Sigmoid colon (tissue), 7 donors: Measurements from ENCODE around the gene SLC47A1. TPM values are rescaled to one million over a fixed set of nuclear protein-coding genes. Genes with fewer than 3 reads are reported as not detected.
A peak's percentile ranks its signal among the peaks of the same experiment; 100 is the strongest.
"Not testable (repeated sequence)": the region's sequence is repeated elsewhere in the genome, so short reads cannot be mapped to it uniquely, and the experiment has no call there.

Source experiments
- DNase-seq: peaks from one replicate; pipeline ENCODE4 v3.0.0-alpha.2; 2019
- H3K27ac ChIP-seq, 4 donors: fragments of 200-600 bp; sonication (generic); one replicate each; pipeline ENCODE4 v1.5.1; 2016 to 2019; ENCODE audit warnings: mild to moderate bottlenecking in 1 of 4
- H3K27me3 ChIP-seq, 3 donors: fragments of 200-600 bp; sonication (generic); one replicate each; pipeline ENCODE4 v1.5.1; 2019; ENCODE audit warnings: mild to moderate bottlenecking in 1 of 3
- H3K36me3 ChIP-seq, 4 donors: fragments of 200-600 bp; sonication (generic); one replicate each; pipeline ENCODE4 v1.5.1; 2016 to 2019
- H3K4me1 ChIP-seq, 4 donors: fragments of 200-600 bp; sonication (generic); one replicate each; pipeline ENCODE4 v1.5.1; 2017 to 2019
- H3K4me3 ChIP-seq, 4 donors: fragments of 200-600 bp; sonication (generic); one replicate each; pipeline ENCODE4 v1.5.1; 2017 to 2019; ENCODE audit warnings: mild to moderate bottlenecking in 2 of 4, moderate library complexity in 1 of 4
- H3K9me3 ChIP-seq, 4 donors: fragments of 200-600 bp in 3 of 4; sonication (generic) in 3 of 4; one replicate each; pipeline versions ENCODE4 v1.5.1 to v1.6.1; 2013 to 2019
- EP300 ChIP-seq, 4 donors: sonication (generic); formaldehyde crosslinking; IDR thresholded peaks; one replicate each; pipeline ENCODE4 v1.6.1; 2017; ENCODE audit warnings: antibody characterized with exemption in 4 of 4
- POLR2A ChIP-seq, 2 donors: fragments of 450-650 bp; IDR thresholded peaks; one replicate each; pipeline ENCODE4 v1.6.1; 2016; ENCODE audit warnings: antibody characterized with exemption in 2 of 2, mild to moderate bottlenecking in 2 of 2, moderate library complexity in 2 of 2
- POLR2AphosphoS5 ChIP-seq, 4 donors: sonication (generic); formaldehyde crosslinking; IDR thresholded peaks; one replicate each; pipeline ENCODE4 v1.6.1; 2017; ENCODE audit warnings: antibody characterized with exemption in 4 of 4
- WGBS, 2 donors: extraction: QIAGEN DNeasy Blood & Tissue Kit; methylation state at CpG; one replicate each; pipeline ENCODE4 v1.1.7; 2013; 5-methylcytosine and 5-hydroxymethylcytosine counted together
- intact Hi-C: fragments of 100-400 bp; cut with DNase I; formaldehyde crosslinking; loops from one replicate; pipeline ENCODE4 v1.15.1; 2023
- polyA plus RNA-seq, 3 donors: library from polyadenylated mRNA; stranded (reverse); fragments of 200-250 nt; gene quantifications; one replicate each; pipeline ENCODE4 v1.2.3, GENCODE V29; 2013
- total RNA-seq, 4 donors: library from RNA; depleted of rRNA; stranded (reverse); fragments of >200 nt; gene quantifications; one replicate each; pipeline ENCODE4 v1.1.0, GENCODE V29; 2016
- TF ChIP-seq, protein P1 (sequence below), 4 experiments: fragments of 450-650 bp in 3 of 4; fragments of 200-600 bp in 1 of 4; IDR thresholded peaks; one replicate each; pipeline ENCODE4 v1.5.1; 2016 to 2019; ENCODE audit warnings: antibody characterized with exemption in 4 of 4, mild to moderate bottlenecking in 3 of 4, moderate library complexity in 2 of 4
- donor health status: healthy with polysubstance abuse.
- donor health status: Bipolar disorder and iron deficiency.
- donor health status: healthy.

Gene SLC47A1
- total and polyA plus RNA-seq, 7 donors = 0.82 to 8.2 (median 1.2) TPM

DNA sequence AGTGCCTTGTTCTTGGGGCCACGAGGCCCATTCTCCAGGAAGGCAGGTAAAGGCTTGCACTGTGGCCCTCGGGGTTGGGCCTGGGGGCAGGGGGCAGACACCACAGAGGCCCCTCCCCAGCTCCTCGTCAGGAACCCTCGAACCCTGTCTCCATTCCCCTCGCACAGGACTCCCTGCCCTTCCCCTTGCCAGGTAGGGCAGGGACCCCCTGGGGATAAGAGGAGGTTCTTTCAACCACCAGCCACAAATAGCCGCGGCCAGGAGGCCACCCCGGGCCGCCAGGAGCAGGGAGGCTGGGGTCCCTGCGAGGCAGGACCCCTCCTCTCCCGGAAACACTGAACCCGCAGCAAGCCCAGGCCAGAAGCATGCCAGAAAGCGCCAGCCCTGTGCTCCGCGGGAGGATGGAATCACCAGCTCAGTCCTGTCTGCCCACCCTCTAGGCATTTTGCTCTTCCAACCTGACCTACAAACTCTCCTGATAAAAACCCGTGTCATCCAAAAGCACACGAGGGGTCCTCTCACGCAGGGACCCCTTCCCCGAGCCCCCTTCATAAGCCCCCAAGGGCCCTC, 45.6 kb downstream of the SLC47A1 start:
- Histone ChIP-seq H3K4me1 (peaks cover 0 to 17% (median 9%) of the 10 kb centered on the region in 4 donors), H3K27me3 (no peaks in the 10 kb centered on the region), H3K36me3 (no peaks in the 10 kb centered on the region), H3K4me3 (peak overlapping the region; percentile 11 to 60 (median 50)), H3K27ac (peak overlapping the region in 3 of 4 donors; percentile 32 to 61 (median 59)), H3K9me3 (no peaks in the 10 kb centered on the region)
- intact Hi-C loops = loop anchor here (5.0 kb wide), 2 partner anchors 47 to 68 kb away; partner anchors contain the start of genes ALDH3A2 and SLC47A1
- WGBS, 2 donors = 42 to 54% methylated on average over 19 of the region's 19 CpGs
- TF ChIP-seq EP300 (IDR thresholded peaks at IDR 0.05) = no peak
- TF ChIP-seq, protein P1, sequence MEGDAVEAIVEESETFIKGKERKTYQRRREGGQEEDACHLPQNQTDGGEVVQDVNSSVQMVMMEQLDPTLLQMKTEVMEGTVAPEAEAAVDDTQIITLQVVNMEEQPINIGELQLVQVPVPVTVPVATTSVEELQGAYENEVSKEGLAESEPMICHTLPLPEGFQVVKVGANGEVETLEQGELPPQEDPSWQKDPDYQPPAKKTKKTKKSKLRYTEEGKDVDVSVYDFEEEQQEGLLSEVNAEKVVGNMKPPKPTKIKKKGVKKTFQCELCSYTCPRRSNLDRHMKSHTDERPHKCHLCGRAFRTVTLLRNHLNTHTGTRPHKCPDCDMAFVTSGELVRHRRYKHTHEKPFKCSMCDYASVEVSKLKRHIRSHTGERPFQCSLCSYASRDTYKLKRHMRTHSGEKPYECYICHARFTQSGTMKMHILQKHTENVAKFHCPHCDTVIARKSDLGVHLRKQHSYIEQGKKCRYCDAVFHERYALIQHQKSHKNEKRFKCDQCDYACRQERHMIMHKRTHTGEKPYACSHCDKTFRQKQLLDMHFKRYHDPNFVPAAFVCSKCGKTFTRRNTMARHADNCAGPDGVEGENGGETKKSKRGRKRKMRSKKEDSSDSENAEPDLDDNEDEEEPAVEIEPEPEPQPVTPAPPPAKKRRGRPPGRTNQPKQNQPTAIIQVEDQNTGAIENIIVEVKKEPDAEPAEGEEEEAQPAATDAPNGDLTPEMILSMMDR (IDR thresholded peaks at IDR 0.05) = no peak
- TF ChIP-seq POLR2A (IDR thresholded peaks at IDR 0.05) = no peak
- TF ChIP-seq POLR2AphosphoS5 (IDR thresholded peaks at IDR 0.05) = no peak
- DNase-seq = no peak

DNA sequence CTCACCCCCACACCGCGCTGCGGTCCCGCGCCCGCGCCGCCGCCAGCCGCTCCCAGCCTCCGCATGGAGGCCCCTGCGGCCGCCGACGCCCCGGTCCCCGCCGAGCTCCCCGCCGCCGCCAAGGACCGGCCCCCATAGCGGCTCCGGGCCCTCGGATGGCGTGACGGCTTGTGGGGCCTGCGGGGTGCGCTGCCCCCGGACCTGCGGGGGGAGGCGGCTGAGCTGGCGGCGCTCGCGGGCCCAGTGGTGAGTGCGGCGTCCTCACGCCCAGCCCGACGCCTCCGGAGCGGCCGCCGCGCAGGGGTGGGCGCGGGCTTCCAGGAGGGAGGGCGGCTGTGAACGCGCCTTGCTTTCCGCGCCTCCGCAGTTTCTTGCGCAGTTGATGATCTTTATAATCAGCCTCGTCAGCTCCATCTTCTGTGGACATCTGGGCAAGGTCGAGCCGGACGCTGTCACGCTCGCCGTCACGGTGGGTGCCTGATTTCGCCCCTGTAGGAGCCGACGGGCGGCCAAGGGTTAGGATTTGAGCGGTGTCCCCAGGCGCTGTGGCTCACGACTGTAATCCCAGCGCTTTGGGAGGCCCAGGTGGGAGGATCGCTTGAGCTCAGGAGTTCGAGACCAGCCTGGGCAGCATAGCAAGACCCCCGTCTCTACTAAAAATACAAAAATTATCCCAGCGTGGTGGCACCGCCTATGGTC, 46.4 kb downstream of the SLC47A1 start:
- WGBS, 2 donors = 11 to 12% methylated on average over 76 of the region's 76 CpGs
- no peak for DNase-seq
- Histone ChIP-seq H3K27me3 (no peaks in the 10 kb centered on the region), H3K27ac (peak overlapping the region in 3 of 4 donors; percentile 32 to 61 (median 59)), H3K9me3 (no peaks in the 10 kb centered on the region), H3K36me3 (no peaks in the 10 kb centered on the region), H3K4me1 (peaks cover 0 to 17% (median 9%) of the 10 kb centered on the region in 4 donors), H3K4me3 (peak overlapping the region; percentile 11 to 60 (median 50))
- intact Hi-C loops = loop anchor here (5.0 kb wide), 2 partner anchors 48 to 67 kb away; partner anchors contain the start of genes ALDH3A2 and SLC47A1
- no peak for TF ChIP-seq EP300 (IDR thresholded peaks at IDR 0.05)
- TF ChIP-seq POLR2AphosphoS5 (IDR thresholded peaks at IDR 0.05) = peak in 1 of 4 donors; percentile 13

DNA sequence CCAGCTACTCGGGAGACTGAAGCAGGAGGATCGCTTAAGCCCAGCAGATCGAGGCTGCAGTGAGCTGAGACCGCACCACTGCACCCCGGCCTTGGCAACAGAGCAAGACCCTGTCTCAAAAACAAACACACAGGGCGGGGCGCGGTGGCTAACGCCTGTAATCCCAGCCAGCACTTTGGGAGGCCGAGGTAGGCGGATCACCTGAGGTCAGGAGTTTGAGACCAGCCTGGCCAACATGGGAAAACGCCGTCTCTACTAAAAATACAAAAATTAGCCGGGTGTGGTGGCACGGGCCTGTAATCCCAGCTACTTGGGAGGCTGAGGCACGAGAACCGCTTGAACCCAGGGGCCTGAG, 46.9 kb downstream of the SLC47A1 start:
- peaks cover 0 to 17% (median 9%) of the 10 kb centered on the region in 4 donors for H3K4me1 ChIP-seq
- H3K9me3 ChIP-seq, H3K27ac ChIP-seq, H3K27me3 ChIP-seq, DNase-seq, intact Hi-C loops, H3K36me3 ChIP-seq: not testable (repeated sequence)
- H3K4me3 ChIP-seq = peak overlapping the region in 3 of 4 donors; percentile 42 to 60 (median 58)
- WGBS, 2 donors = 76 to 93% methylated on average over 17 of the region's 17 CpGs

DNA sequence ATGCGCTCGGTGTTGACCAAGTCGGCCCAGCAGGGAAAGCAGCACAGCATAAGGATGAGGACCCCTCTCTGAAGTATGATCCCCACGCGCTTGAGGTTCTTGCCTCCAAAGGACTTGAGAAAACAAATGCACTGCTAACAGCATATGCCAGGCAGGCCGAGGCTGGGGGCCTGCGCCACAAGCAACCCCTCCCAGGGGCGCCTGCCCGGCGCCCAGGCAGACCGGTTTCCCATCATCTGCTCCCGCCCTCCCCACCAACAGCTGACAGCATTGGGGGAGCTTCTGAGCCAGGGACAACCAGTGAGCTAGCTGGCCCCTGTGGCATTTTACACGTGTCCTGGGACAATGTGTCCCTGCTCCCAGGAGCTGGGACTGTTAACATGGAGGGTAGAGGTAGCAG, 48.5 kb downstream of the SLC47A1 start:
- H3K4me1 ChIP-seq = peaks cover 0 to 17% (median 9%) of the 10 kb centered on the region in 4 donors
- WGBS, 2 donors = 95% methylated on average over 13 of the region's 13 CpGs
- H3K27ac ChIP-seq, H3K9me3 ChIP-seq, DNase-seq, H3K27me3 ChIP-seq, H3K4me3 ChIP-seq, intact Hi-C loops, H3K36me3 ChIP-seq: not testable (repeated sequence)

DNA sequence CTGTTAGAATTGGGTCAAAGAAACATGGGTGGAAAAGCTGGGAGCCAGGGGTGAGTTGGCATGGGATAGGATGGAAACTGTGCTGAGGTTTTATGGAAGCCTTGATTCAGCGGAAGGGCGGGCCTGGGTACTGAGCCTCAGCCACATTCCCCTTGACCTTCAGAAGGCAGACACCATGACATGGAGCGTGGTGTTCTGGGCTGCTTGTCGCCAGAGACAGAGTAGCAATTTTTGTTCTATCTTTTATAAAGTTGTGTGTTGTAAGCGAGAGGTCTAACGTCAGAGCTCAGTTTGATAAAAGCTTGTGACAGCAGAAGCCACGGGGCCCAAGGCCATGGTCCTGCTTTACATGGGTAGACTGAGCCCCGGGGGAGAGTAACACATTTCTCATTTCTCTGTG, 50.2 kb downstream of the SLC47A1 start:
- Histone ChIP-seq H3K4me3 (no peak overlapping the region), H3K4me1 (peaks cover 0 to 14% (median 9%) of the 10 kb centered on the region in 4 donors), H3K9me3 (no peaks in the 10 kb centered on the region), H3K27me3 (no peaks in the 10 kb centered on the region), H3K27ac (no peak overlapping the region), H3K36me3 (no peaks in the 10 kb centered on the region)
- TF ChIP-seq POLR2A (IDR thresholded peaks at IDR 0.05) (no peak), POLR2AphosphoS5 (IDR thresholded peaks at IDR 0.05) (no peak)
- DNase-seq = no peak
- intact Hi-C loops = no loop called here
- WGBS, 2 donors = 90 to 94% methylated on average over 8 of the region's 8 CpGs

DNA sequence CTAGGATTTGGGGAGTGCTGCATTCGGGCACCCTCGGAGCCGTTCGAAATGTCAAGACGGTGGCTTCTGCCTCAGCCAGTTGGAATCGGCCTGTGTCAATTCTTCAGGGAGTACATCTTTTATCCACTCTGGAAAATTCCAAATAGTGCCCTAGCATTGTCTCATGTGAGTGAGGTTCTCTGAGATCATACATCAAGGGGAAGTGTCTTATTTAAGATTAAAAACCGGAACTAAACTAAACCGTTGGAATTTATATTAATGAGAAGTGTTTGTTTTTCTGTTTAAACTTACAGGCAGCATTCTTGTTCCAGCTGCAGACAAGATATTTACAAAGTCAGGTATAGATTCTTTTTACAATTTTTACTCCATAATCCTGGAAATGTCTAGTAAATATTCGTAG, 56.8 kb downstream of the SLC47A1 start:
- Histone ChIP-seq H3K27me3 (no peaks in the 10 kb centered on the region), H3K4me3 (no peak overlapping the region), H3K4me1 (no peaks in the 10 kb centered on the region), H3K9me3 (no peaks in the 10 kb centered on the region), H3K27ac (no peak overlapping the region), H3K36me3 (no peaks in the 10 kb centered on the region)
- no peak for DNase-seq
- intact Hi-C loops = no loop called here
- WGBS, 2 donors = 80 to 85% methylated on average over 9 of the region's 9 CpGs
- TF ChIP-seq EP300 (IDR thresholded peaks at IDR 0.05) = no peak
- TF ChIP-seq POLR2AphosphoS5 (IDR thresholded peaks at IDR 0.05) = no peak
- TF ChIP-seq, protein P1 (IDR thresholded peaks at IDR 0.05) = no peak
- TF ChIP-seq POLR2A (IDR thresholded peaks at IDR 0.05) = no peak
